Keratinocyte (primary cell): ENCODE measurements around the gene POLR2C.

Source experiments
- EZH2 ChIP-seq: IDR thresholded peaks from one replicate; pipeline ENCODE4 v1.6.1; 2012; ENCODE audit warnings: inconsistent platforms, mild to moderate bottlenecking, low read length, moderate library complexity
- TF ChIP-seq, protein P1 (sequence below), 3 experiments: IDR thresholded peaks in 1 of 3; conservative IDR thresholded peaks in 1 of 3; optimal IDR thresholded peaks in 1 of 3; 2 replicates in 2 of 3; 3 replicates in 1 of 3; pipeline versions ENCODE3 to v1.5.1; 2011; ENCODE audit warnings: low read length in 3 of 3, mild to moderate bottlenecking in 3 of 3, moderate library complexity in 2 of 3, control low read depth in 1 of 3, inconsistent platforms in 1 of 3; ENCODE audit not compliant: insufficient read depth in 2 of 3; ENCODE audit errors: extremely low read depth in 1 of 3

DNA sequence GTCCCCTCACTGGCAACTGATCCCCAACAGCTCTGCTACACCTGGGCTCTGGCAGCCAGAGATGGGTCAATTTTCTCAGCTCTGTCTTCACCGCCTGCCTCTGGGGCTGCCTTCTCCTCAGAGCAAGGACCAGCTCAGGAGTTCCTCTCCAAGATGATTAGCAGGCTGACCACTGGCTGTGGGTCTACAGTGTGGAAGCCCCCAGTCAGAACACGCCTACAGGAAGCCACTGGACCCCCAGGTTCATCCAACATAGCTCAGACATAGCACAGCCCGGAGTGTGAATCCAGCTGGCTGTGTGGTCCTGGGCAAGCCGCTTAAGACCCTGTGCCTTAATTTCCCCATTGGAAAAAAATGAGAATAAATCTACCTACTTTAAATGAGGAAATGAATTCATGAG, 18.9 kb downstream of the POLR2C start:
- TF ChIP-seq, protein P1, sequence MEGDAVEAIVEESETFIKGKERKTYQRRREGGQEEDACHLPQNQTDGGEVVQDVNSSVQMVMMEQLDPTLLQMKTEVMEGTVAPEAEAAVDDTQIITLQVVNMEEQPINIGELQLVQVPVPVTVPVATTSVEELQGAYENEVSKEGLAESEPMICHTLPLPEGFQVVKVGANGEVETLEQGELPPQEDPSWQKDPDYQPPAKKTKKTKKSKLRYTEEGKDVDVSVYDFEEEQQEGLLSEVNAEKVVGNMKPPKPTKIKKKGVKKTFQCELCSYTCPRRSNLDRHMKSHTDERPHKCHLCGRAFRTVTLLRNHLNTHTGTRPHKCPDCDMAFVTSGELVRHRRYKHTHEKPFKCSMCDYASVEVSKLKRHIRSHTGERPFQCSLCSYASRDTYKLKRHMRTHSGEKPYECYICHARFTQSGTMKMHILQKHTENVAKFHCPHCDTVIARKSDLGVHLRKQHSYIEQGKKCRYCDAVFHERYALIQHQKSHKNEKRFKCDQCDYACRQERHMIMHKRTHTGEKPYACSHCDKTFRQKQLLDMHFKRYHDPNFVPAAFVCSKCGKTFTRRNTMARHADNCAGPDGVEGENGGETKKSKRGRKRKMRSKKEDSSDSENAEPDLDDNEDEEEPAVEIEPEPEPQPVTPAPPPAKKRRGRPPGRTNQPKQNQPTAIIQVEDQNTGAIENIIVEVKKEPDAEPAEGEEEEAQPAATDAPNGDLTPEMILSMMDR (optimal IDR thresholded peaks at IDR 0.05 in 1 of 3, IDR thresholded peaks at IDR 0.05 in 1 of 3, conservative IDR thresholded peaks at IDR 0.05 in 1 of 3; ENCODE audit: extremely low read depth in 1 of 3, insufficient read depth in 2 of 3, low read length in 3 of 3): no peak
- no peak for TF ChIP-seq EZH2
